ENCODE data around the gene MAGI2. TPM values are rescaled to one million over a fixed set of nuclear protein-coding genes. Genes with fewer than 3 reads are reported as not detected.

The MAGI2 gene
- polyA plus RNA-seq, 3 donors: 0.03 to 0.11 TPM; not detected in 1

GRCh38 chr7:78703391-78703790 is 750.1 kb downstream of the MAGI2 start:
- Mint-ChIP-seq H3K4me3 (no peak overlapping the region), H3K4me1 (no peaks in the 10 kb centered on the region), H3K27ac (no peak overlapping the region), H3K27me3 (ENCODE audit: low read depth in 3 of 3) (no peaks in the 10 kb centered on the region), H3K9me3 (peaks cover 0 to 8% (median 3%) of the 10 kb centered on the region in 7 donors), H3K36me3 (no peaks in the 10 kb centered on the region)
- no peak overlapping the region for H3K9ac ChIP-seq (ENCODE audit: insufficient read depth, low read length, poor library complexity, severe bottlenecking)
- H3K79me2 ChIP-seq (ENCODE audit: insufficient read depth, low read length): no peaks in the 10 kb centered on the region
- no CpG with 5 or more reads among the region's 2 CpGs for WGBS (ENCODE audit: insufficient coverage)
- no peaks in the 10 kb centered on the region for H3K36me3 ChIP-seq (replicated peaks in 1 of 2; ENCODE audit: control insufficient read depth in 1 of 2, insufficient read depth in 2 of 2, low read length in 2 of 2)
- no peak overlapping the region for H3K4me3 ChIP-seq (replicated peaks in 1 of 3; ENCODE audit: low read depth in 2 of 3, low read length in 3 of 3)
- DNase-seq: no peak
- no peak overlapping the region for H3K4me2 ChIP-seq (replicated peaks; ENCODE audit: extremely low read depth, low read length, poor library complexity, severe bottlenecking)
- no peaks in the 10 kb centered on the region for H3K27me3 ChIP-seq (ENCODE audit: control insufficient read depth in 2 of 2, insufficient read depth in 2 of 2, low read length in 2 of 2)
- intact Hi-C loops (cut with micrococcal nuclease): no loop called here
- no peaks in the 10 kb centered on the region for H3K4me1 ChIP-seq (ENCODE audit: control insufficient read depth in 1 of 2, insufficient read depth in 2 of 2, low read length in 2 of 2)
- H4K20me1 ChIP-seq (ENCODE audit: insufficient read depth, low read length): no peaks in the 10 kb centered on the region
- H3K27ac ChIP-seq (ENCODE audit: low read depth in 1 of 2, low read length in 2 of 2): no peak overlapping the region
- peaks cover 0 to 3% of the 10 kb centered on the region in 2 donors for H3K9me3 ChIP-seq (replicated peaks in 1 of 2; ENCODE audit: control insufficient read depth in 1 of 2, insufficient read depth in 1 of 2, low read length in 2 of 2)
- H2AFZ ChIP-seq (ENCODE audit: insufficient read depth, low read depth, low read length, poor library complexity, severe bottlenecking): no peak overlapping the region
- TF ChIP-seq, protein P1, sequence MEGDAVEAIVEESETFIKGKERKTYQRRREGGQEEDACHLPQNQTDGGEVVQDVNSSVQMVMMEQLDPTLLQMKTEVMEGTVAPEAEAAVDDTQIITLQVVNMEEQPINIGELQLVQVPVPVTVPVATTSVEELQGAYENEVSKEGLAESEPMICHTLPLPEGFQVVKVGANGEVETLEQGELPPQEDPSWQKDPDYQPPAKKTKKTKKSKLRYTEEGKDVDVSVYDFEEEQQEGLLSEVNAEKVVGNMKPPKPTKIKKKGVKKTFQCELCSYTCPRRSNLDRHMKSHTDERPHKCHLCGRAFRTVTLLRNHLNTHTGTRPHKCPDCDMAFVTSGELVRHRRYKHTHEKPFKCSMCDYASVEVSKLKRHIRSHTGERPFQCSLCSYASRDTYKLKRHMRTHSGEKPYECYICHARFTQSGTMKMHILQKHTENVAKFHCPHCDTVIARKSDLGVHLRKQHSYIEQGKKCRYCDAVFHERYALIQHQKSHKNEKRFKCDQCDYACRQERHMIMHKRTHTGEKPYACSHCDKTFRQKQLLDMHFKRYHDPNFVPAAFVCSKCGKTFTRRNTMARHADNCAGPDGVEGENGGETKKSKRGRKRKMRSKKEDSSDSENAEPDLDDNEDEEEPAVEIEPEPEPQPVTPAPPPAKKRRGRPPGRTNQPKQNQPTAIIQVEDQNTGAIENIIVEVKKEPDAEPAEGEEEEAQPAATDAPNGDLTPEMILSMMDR (IDR thresholded peaks at IDR 0.05): no peak

GRCh38 chr7:78702770-78703169 is 750.7 kb downstream of the MAGI2 start:
- Mint-ChIP-seq H3K4me3 (no peak overlapping the region), H3K27me3 (ENCODE audit: low read depth in 3 of 3) (no peaks in the 10 kb centered on the region), H3K9me3 (peaks cover 0 to 8% (median 3%) of the 10 kb centered on the region in 7 donors), H3K4me1 (no peaks in the 10 kb centered on the region), H3K36me3 (no peaks in the 10 kb centered on the region), H3K27ac (no peak overlapping the region)
- no peak for DNase-seq
- Histone ChIP-seq H3K4me1 (ENCODE audit: control insufficient read depth in 1 of 2, insufficient read depth in 2 of 2, low read length in 2 of 2) (no peaks in the 10 kb centered on the region), H3K79me2 (ENCODE audit: insufficient read depth, low read length) (no peaks in the 10 kb centered on the region), H3K36me3 (replicated peaks in 1 of 2; ENCODE audit: control insufficient read depth in 1 of 2, insufficient read depth in 2 of 2, low read length in 2 of 2) (no peaks in the 10 kb centered on the region), H2AFZ (ENCODE audit: insufficient read depth, low read depth, low read length, poor library complexity, severe bottlenecking) (no peak overlapping the region), H3K27ac (ENCODE audit: low read depth in 1 of 2, low read length in 2 of 2) (no peak overlapping the region), H3K9ac (ENCODE audit: insufficient read depth, low read length, poor library complexity, severe bottlenecking) (no peak overlapping the region), H3K9me3 (replicated peaks in 1 of 2; ENCODE audit: control insufficient read depth in 1 of 2, insufficient read depth in 1 of 2, low read length in 2 of 2) (peaks cover 0 to 3% of the 10 kb centered on the region in 2 donors), H3K27me3 (ENCODE audit: control insufficient read depth in 2 of 2, insufficient read depth in 2 of 2, low read length in 2 of 2) (no peaks in the 10 kb centered on the region), H3K4me2 (replicated peaks; ENCODE audit: extremely low read depth, low read length, poor library complexity, severe bottlenecking) (no peak overlapping the region), H4K20me1 (ENCODE audit: insufficient read depth, low read length) (no peaks in the 10 kb centered on the region), H3K4me3 (replicated peaks in 1 of 3; ENCODE audit: low read depth in 2 of 3, low read length in 3 of 3) (no peak overlapping the region)
- intact Hi-C loops (cut with micrococcal nuclease): no loop called here
- TF ChIP-seq, protein P1 (IDR thresholded peaks at IDR 0.05): no peak

Measured in CD14-positive monocyte (primary cell).